GM12872 (cell line): Measurements from ENCODE around the gene PEAK1.
A peak's percentile ranks its signal among the peaks of the same experiment; 100 is the strongest.

Experiments
- CTCF ChIP-seq: IDR thresholded peaks from 3 replicates; pipeline ENCODE4 v1.5.1; 2011; ENCODE audit warnings: low read depth, mild to moderate bottlenecking, low read length, moderate library complexity; ENCODE audit not compliant: insufficient read depth

Gene PEAK1

GRCh38 chr15:77420610-77421369 is 886 bp upstream of the PEAK1 start, which contains the start of gene HMG20A:
Gene HMG20A (plus strand): TSS chr15:77420888. CDS start chr15:77458408, 37,520 bp downstream.
- no peak for TF ChIP-seq CTCF

DNA sequence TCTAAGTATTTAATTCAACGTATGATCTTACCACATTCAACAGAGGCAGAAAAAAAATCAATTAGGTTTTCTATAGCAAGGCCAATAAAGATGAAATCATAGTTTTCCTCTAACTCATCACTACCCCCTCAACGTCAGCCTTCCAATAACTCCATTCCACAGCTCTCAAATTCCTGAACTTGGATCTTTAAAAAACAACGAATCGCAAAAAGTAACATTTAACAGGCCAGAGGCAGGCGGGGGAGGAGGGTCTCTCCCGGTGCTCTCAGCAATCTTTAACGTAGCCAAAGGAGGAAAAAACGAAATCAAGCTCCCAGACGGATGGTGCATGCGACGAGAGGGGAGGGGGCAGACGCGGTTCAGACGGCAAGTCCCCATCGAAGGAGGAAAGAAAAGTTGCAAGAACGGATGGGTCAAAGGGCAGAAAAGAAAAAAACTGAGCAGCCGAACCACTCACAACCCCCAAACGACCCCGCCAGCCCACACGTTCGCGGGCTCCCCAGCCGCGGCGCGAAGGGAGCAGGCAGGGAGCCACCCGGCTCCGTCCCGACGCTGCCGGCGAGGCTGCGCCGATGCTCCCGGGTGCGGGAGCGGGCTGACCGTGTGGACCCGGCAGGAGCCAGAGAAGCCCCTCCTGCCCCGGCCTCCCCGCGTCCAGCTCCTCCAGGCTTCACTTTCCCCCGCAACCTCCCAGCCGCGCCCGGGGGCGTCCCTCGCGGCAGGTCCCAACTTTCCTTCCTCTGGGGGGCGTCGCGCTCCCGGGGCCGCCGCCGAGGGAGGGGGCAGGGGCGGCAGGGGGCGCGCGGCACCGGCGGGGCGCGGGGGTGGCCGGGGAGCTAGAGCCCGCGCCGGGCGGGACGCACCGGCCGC is 703 bp downstream of the PEAK1 start:
- peak; percentile 28; the same call in 1 of the 3 replicates for TF ChIP-seq CTCF

DNA sequence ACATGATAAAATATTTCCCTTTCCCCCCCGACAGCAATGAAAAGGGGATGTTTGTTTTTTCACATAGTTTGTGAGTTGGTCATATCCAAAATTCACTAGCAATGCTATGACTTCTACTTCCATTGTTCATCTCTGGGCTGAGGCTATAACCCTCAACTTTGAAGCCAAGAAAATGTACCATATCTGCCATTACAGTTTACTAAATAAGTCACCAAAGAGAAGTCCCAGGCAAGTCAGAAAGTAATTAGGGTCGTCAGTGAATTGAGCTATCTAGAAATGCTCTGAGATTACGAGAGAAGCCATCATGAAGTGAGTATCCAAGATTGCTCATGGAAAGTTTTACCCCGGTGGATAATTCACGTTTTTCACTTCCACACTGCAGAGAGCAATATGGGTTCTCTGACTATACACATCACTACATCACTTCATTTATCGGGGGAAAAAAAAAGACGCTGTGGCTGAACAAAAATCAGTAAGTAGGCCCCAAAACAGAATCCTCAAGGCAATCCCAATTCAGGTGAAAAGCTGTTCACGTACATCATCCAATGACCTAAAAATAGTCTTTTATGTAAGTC is 1.4 kb downstream of the PEAK1 start:
- TF ChIP-seq CTCF: no peak

GRCh38 chr15:77417602-77418001 is 2.3 kb downstream of the PEAK1 start:
- TF ChIP-seq CTCF: no peak

DNA sequence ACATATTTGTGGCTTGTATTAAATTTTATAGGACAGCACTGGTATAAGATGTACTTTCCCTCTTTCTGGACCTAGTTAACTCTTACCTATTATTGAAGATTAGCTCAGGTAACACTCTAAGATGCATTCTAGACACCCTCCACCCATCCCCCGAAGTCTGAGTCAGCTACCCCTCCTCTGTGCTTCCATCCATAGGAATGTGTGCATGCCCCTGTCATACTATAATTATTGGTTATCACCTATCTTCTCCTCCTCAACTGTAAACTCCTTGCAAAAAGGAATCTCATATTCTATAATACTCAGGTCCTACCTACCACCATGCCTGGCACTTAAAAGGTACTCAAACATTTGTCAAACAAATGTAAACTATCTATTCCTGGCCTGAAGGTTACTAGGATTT is 3.0 kb downstream of the PEAK1 start:
- no peak for TF ChIP-seq CTCF

- TF ChIP-seq CTCF: no peak
Measured at GRCh38 chr15:77416148-77416455, 3.8 kb downstream of the PEAK1 start.

GRCh38 chr15:77415450-77416147 is 4.3 kb downstream of the PEAK1 start:
- no peak for TF ChIP-seq CTCF
